Heart right ventricle (tissue), 16 donors: ENCODE results near the gene BLACAT1. TPM values are rescaled to one million over a fixed set of nuclear protein-coding genes. Genes with fewer than 3 reads are reported as not detected.
"Not testable (repeated sequence)": the region's sequence is repeated elsewhere in the genome, so short reads cannot be mapped to it uniquely, and the experiment has no call there.

Experiments
- ATAC-seq, 8 donors: fragments of 200-7000 bp; cut with Tn5 transposase; one replicate each; pipeline ENCODE4 v1.9.1; 2020; ENCODE audit warnings: mild to moderate bottlenecking in 8 of 8, moderate library complexity in 8 of 8, moderate number of reproducible peaks in 1 of 8
- DNase-seq, 2 donors: peaks; one replicate each; pipeline ENCODE4 v3.0.0-alpha.2; 2020
- H3K27ac ChIP-seq, 10 donors: fragments of 200-600 bp; sonication (generic) in 2 of 10; one replicate each; pipeline versions ENCODE4 v1.5.0 to v1.8.0; 2020 to 2022; ENCODE audit warnings: mild to moderate bottlenecking in 3 of 10
- H3K27me3 ChIP-seq, 7 donors: fragments of 200-600 bp; one replicate each; pipeline ENCODE4 v1.8.0; 2021 to 2022; ENCODE audit warnings: mild to moderate bottlenecking in 2 of 7
- H3K36me3 ChIP-seq, 9 donors: fragments of 200-600 bp; sonication (generic) in 1 of 9; one replicate each; pipeline versions ENCODE4 v1.5.0 to v1.8.0; 2020 to 2022; ENCODE audit warnings: mild to moderate bottlenecking in 2 of 9
- H3K4me1 ChIP-seq, 9 donors: fragments of 200-600 bp; sonication (generic) in 1 of 9; one replicate each; pipeline versions ENCODE4 v1.5.0 to v1.8.0; 2020 to 2022; ENCODE audit warnings: mild to moderate bottlenecking in 4 of 9
- H3K4me3 ChIP-seq, 10 donors: fragments of 200-600 bp; sonication (generic) in 2 of 10; one replicate each; pipeline versions ENCODE4 v1.5.0 to v1.8.0; 2020 to 2022; ENCODE audit warnings: mild to moderate bottlenecking in 7 of 10, moderate library complexity in 2 of 10
- H3K9me3 ChIP-seq, 11 donors: fragments of 200-600 bp in 10 of 11; sonication (generic) in 2 of 11; one replicate each; pipeline versions ENCODE4 v1.5.0 to v1.8.0; 2013 to 2022; ENCODE audit warnings: mild to moderate bottlenecking in 2 of 11, control low read depth in 1 of 11, moderate library complexity in 1 of 11
- WGBS, 2 donors: extraction: QIAGEN DNeasy Blood & Tissue Kit; methylation state at CpG; one replicate each; pipeline ENCODE4 v1.1.7; 2013; ENCODE audit warnings: inconsistent platforms in 1 of 2; 5-methylcytosine and 5-hydroxymethylcytosine counted together
- intact Hi-C, 10 donors: fragments of 100-400 bp; cut with DNase I; formaldehyde crosslinking; loops; one replicate each; pipeline versions ENCODE4 v1.11.1 to v1.14.2; 2022
- microRNA-seq, 2 donors: library from miRNA; unstranded; fragments of <30 nt; microRNA quantifications; one replicate each; pipeline ENCODE4 v1.2.0, GENCODE V29; 2021
- polyA plus RNA-seq, 2 donors: library from polyadenylated mRNA; stranded (reverse); fragments of 200-250 nt; gene quantifications; one replicate each; pipeline ENCODE4 v1.2.3, GENCODE V29; 2013
- total RNA-seq, 10 donors: library from RNA; stranded (reverse); fragmentation: NEBNext Ultra II Directional in 3 of 10; extraction: Animal tissue kit (Norgen Biotek cat#: 25700) in 3 of 10; gene quantifications; one replicate each; pipeline versions ENCODE4 v1.2.1 to v1.2.4, GENCODE V29; 2021 to 2023
- TF ChIP-seq, protein P1 (sequence below), 9 donors: fragments of 200-600 bp; sonication (generic) in 2 of 9; IDR thresholded peaks; one replicate each; pipeline versions ENCODE4 v1.5.0 to v1.8.0; 2021 to 2022; ENCODE audit warnings: antibody characterized with exemption in 9 of 9, mild to moderate bottlenecking in 5 of 9, moderate library complexity in 1 of 9
- donor health status: Arrhythmogenic right ventricular cardiomyopathy.
- donor health status: ischemic (EF 13 %, LVEDD 7.1; RV severe dilation, severe dysfunction).
- donor health status: healthy with polysubstance abuse.
- donor health status: DM: no; HTN: yes; CAD: no.
- donor health status: DM: no; HTN: no; CAD: no.
- donor health status: ischemic (EF 25% LVEDD 6.9; RV normal size, moderate dysfunction).
- donor health status: ischemic (EF 25% LVEDD 5.7; RV mildly dilated, moderate dysfunction).
- donor health status: healthy.
- donor health status: DM: yes; HTN: yes; CAD: no.
- donor health status: Ischemic cardiomyopathy.
- donor health status: ischemic (EF 35%, LVEDD 5.7; RV mildly dilated, moderate dysfunction).
- donor health status: nonischemic (EF 11% LVEDD 7.7; RV severe dilation, severe dysfunction).
- donor health status: DM: yes; HTN: yes; CAD: no.
- donor health status: PGD.
- donor health status: ischemic (EF 29% LVEDD 5.4; RV normal size, mild dysfunction).
- donor health status: nonischemic (EF 23%, LVEDD 6.1; RV moderate dilation, normal function).

Gene BLACAT1
- total and polyA plus RNA-seq, 12 donors: 0.15 TPM; not detected in 11

GRCh38 chr1:205410581-205411298 is 45.1 kb downstream of the BLACAT1 start:
- Histone ChIP-seq H3K36me3 (no peaks in the 10 kb centered on the region), H3K4me3 (no peak overlapping the region), H3K4me1 (peaks cover 0 to 6% (median 0%) of the 10 kb centered on the region in 9 donors), H3K27ac (no peak overlapping the region), H3K9me3 (no peaks in the 10 kb centered on the region), H3K27me3 (peaks cover 0 to 12% (median 0%) of the 10 kb centered on the region in 7 donors)
- no peak for ATAC-seq
- intact Hi-C loops: no loop called here
- no peak for DNase-seq
- TF ChIP-seq, protein P1, sequence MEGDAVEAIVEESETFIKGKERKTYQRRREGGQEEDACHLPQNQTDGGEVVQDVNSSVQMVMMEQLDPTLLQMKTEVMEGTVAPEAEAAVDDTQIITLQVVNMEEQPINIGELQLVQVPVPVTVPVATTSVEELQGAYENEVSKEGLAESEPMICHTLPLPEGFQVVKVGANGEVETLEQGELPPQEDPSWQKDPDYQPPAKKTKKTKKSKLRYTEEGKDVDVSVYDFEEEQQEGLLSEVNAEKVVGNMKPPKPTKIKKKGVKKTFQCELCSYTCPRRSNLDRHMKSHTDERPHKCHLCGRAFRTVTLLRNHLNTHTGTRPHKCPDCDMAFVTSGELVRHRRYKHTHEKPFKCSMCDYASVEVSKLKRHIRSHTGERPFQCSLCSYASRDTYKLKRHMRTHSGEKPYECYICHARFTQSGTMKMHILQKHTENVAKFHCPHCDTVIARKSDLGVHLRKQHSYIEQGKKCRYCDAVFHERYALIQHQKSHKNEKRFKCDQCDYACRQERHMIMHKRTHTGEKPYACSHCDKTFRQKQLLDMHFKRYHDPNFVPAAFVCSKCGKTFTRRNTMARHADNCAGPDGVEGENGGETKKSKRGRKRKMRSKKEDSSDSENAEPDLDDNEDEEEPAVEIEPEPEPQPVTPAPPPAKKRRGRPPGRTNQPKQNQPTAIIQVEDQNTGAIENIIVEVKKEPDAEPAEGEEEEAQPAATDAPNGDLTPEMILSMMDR (IDR thresholded peaks at IDR 0.05): no peak
- WGBS, 2 donors: 83 to 86% methylated on average over 5 of the region's 5 CpGs

GRCh38 chr1:205407970-205408369 is 47.9 kb downstream of the BLACAT1 start:
- DNase-seq (no peak), ATAC-seq (no peak)
- H3K4me1 ChIP-seq: no peaks in the 10 kb centered on the region
- no peaks in the 10 kb centered on the region for H3K36me3 ChIP-seq
- H3K4me3 ChIP-seq: no peak overlapping the region
- H3K27me3 ChIP-seq: peaks cover 0 to 12% (median 0%) of the 10 kb centered on the region in 7 donors
- no peak overlapping the region for H3K27ac ChIP-seq
- no peaks in the 10 kb centered on the region for H3K9me3 ChIP-seq
- 83 to 86% methylated on average over 5 of the region's 5 CpGs for WGBS, 2 donors
- intact Hi-C loops: no loop called here
- TF ChIP-seq, protein P1 (IDR thresholded peaks at IDR 0.05): no peak

- H3K9me3 ChIP-seq, H3K36me3 ChIP-seq, intact Hi-C loops, DNase-seq, H3K4me1 ChIP-seq, H3K27ac ChIP-seq, ATAC-seq, H3K4me3 ChIP-seq: not testable (repeated sequence)
- peaks cover 0 to 12% (median 0%) of the 10 kb centered on the region in 7 donors for H3K27me3 ChIP-seq
- WGBS, 2 donors: 72 to 89% methylated on average over 5 to 8 of the region's 12 CpGs
Measured at GRCh38 chr1:205406252-205406651, 49.6 kb downstream of the BLACAT1 start.

Small RNAs within 50 kb of the gene (microRNA-seq; reads per million reads assigned to microRNA genes)
- 7.8 to 25.6 reads per million in 2 donors for gene MIR135B

Other genes with a start within 250 kb of the BLACAT1 start
- 1 to 10 TPM; 5.7 to 9.5 (median 8.0) TPM for gene DSTYK, start 244.3 kb downstream of the BLACAT1 start, total RNA-seq
- 1 to 10 TPM; 2.6 to 3.2 TPM for gene DSTYK, start 244.3 kb downstream of the BLACAT1 start, polyA plus RNA-seq
- gene TMCC2, start 228.1 kb downstream of the BLACAT1 start, total RNA-seq: 1 to 10 TPM in 9 of 10 donors, under 1 TPM in 1; 0.62 to 2.6 (median 1.8) TPM
- 1 to 10 TPM; 1.1 to 1.8 TPM for gene TMCC2, start 228.1 kb downstream of the BLACAT1 start, polyA plus RNA-seq
- gene NUAK2, start 134.3 kb downstream of the BLACAT1 start, total RNA-seq: 1 to 10 TPM in 2 of 10 donors, under 1 TPM in 8; 0.25 to 3.1 (median 0.56) TPM
- gene NUAK2, start 134.3 kb downstream of the BLACAT1 start, polyA plus RNA-seq: under 1 TPM; 0.29 to 0.45 TPM
- gene KLHDC8A, start 99.1 kb downstream of the BLACAT1 start, total RNA-seq: under 1 TPM in 1 of 10 donors, not detected in 9; 0.16 TPM
- under 1 TPM in 1 of 2 donors, not detected in 1; 0.15 TPM for gene KLHDC8A, start 99.1 kb downstream of the BLACAT1 start, polyA plus RNA-seq
- not detected for gene LEMD1, start 34.0 kb downstream of the BLACAT1 start, total RNA-seq
- gene LEMD1, start 34.0 kb downstream of the BLACAT1 start, polyA plus RNA-seq: not detected
- 100 to 1,000 TPM; 122 to 199 (median 164) TPM for gene CDK18, start 48.6 kb upstream of the BLACAT1 start, total RNA-seq
- gene CDK18, start 48.6 kb upstream of the BLACAT1 start, polyA plus RNA-seq: 100 to 1,000 TPM in 1 of 2 donors, 10 to 100 TPM in 1; 41.4 to 156 TPM
- gene ELK4, start 176.0 kb upstream of the BLACAT1 start, total RNA-seq: 10 to 100 TPM; 34.2 to 45.6 (median 40.2) TPM
- gene ELK4, start 176.0 kb upstream of the BLACAT1 start, polyA plus RNA-seq: 1 to 10 TPM; 4.7 to 5.9 TPM
- gene SLC45A3, start 224.5 kb upstream of the BLACAT1 start, total RNA-seq: 1 to 10 TPM; 1.4 to 7.9 (median 2.2) TPM
- 1 to 10 TPM; 1.8 to 4.5 TPM for gene SLC45A3, start 224.5 kb upstream of the BLACAT1 start, polyA plus RNA-seq